ENCODE measurements around the gene ACYP2.

Gene ACYP2

GRCh38 chr2:54330926-54331835 is 215.8 kb downstream of the ACYP2 start:
- peak; percentile 17 for DNase-seq

- no peak for DNase-seq
Measured at GRCh38 chr2:54332386-54332785, 217.0 kb downstream of the ACYP2 start.

- no peak for DNase-seq
Measured at GRCh38 chr2:54336136-54336976, 220.9 kb downstream of the ACYP2 start.

GRCh38 chr2:54336977-54337255 is 221.5 kb downstream of the ACYP2 start:
- DNase-seq = no peak

GRCh38 chr2:54341656-54342055 is 226.2 kb downstream of the ACYP2 start:
- peak; percentile 4 for DNase-seq

GRCh38 chr2:54342603-54343002 is 227.2 kb downstream of the ACYP2 start:
- no peak for DNase-seq

GRCh38 chr2:54347622-54348021 is 232.2 kb downstream of the ACYP2 start:
- DNase-seq = no peak

GRCh38 chr2:54348646-54349045 is 233.2 kb downstream of the ACYP2 start:
- DNase-seq = no peak

GRCh38 chr2:54350426-54350825 is 235.0 kb downstream of the ACYP2 start:
- DNase-seq = no peak

- DNase-seq = no peak
Measured at GRCh38 chr2:54353216-54353615, 237.8 kb downstream of the ACYP2 start.
